Lower lobe of right lung (tissue), 2 donors: Measurements from ENCODE around the gene ZNG1A. TPM values are rescaled to one million over a fixed set of nuclear protein-coding genes. Genes with fewer than 3 reads are reported as not detected.
"Not testable (repeated sequence)": the region's sequence is repeated elsewhere in the genome, so short reads cannot be mapped to it uniquely, and the experiment has no call there.

Source experiments
- ATAC-seq, 2 donors: fragments of 200-7000 bp; cut with Tn5 transposase; one replicate each; pipeline ENCODE4 v1.9.1; 2020 to 2022; ENCODE audit warnings: mild to moderate bottlenecking in 2 of 2, moderate library complexity in 2 of 2
- DNase-seq: peaks from one replicate; pipeline ENCODE4 v3.0.0-alpha.2; 2020
- H3K27ac ChIP-seq: fragments of 200-600 bp; one replicate; pipeline ENCODE4 v1.8.0; 2022
- H3K27me3 ChIP-seq: fragments of 200-600 bp; one replicate; pipeline ENCODE4 v1.8.0; 2022; ENCODE audit warnings: low read depth
- H3K36me3 ChIP-seq: fragments of 200-600 bp; one replicate; pipeline ENCODE4 v1.8.0; 2022; ENCODE audit warnings: mild to moderate bottlenecking
- H3K4me1 ChIP-seq: fragments of 200-600 bp; one replicate; pipeline ENCODE4 v1.8.0; 2022
- H3K4me3 ChIP-seq: fragments of 200-600 bp; one replicate; pipeline ENCODE4 v1.8.0; 2022; ENCODE audit warnings: mild to moderate bottlenecking
- H3K9me3 ChIP-seq: fragments of 200-600 bp; one replicate; pipeline ENCODE4 v1.8.0; 2022
- intact Hi-C: fragments of 100-400 bp; cut with DNase I; formaldehyde crosslinking; loops from one replicate; pipeline ENCODE4 v1.11.0; 2022
- long read RNA-seq: library from polyadenylated mRNA; unstranded; transcript quantifications from one replicate; pipeline ENCODE4 v2.0.0, GENCODE V29; 2021
- total RNA-seq: library from RNA; stranded (reverse); fragmentation: NEBNext Ultra II Directional; extraction: Animal tissue kit (Norgen Biotek cat#: 25700); gene quantifications from one replicate; pipeline ENCODE4 v1.2.1, GENCODE V29; 2021
- TF ChIP-seq, protein P1 (sequence below): fragments of 200-600 bp; IDR thresholded peaks from one replicate; pipeline ENCODE4 v1.8.0; 2022; ENCODE audit warnings: antibody characterized with exemption, mild to moderate bottlenecking
- donor health status: DM: no; HTN: yes; CAD: no; lungs with severe emphysema.

Gene ZNG1A
- total RNA-seq = 28.4 TPM
- long read RNA-seq, transcript CBWD1-202 (15 exons, 1,706 nt) = major isoform, 22 of 47 reads
- long read RNA-seq, transcript CBWD1-201 (16 exons, 1,771 nt) = minor isoform, 11 of 47 reads
- long read RNA-seq, partial matches to known transcripts = 1 of 47 reads
- long read RNA-seq, other reads (novel, unspliced or antisense) = 10 of 47 reads

DNA sequence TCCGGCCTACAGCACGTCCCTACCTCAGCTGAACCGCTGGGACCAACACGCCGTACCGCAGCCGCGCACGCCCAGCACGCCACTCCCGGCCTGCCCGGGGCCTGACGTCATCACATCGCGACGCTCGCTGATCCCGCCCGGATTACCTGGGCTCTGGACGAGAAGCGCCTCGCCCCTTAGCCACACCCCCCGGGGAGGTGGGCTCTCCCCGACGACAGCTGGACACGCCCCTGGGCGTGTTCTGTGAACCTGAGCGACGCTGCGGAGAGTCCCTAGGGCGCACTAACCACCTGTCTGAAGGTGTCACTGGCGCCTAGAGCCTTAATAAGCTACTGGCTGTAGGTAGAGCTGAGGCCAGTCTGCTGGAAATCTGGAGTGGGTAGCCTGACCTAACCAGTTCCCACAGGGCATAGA, at the start of gene ZNG1A:
TSS of gene ZNG1A (minus strand) at position 87 of the 414 bp plus-strand sequence. CDS start 87 bp downstream, outside the sequence.
- H3K27ac ChIP-seq, ATAC-seq, H3K9me3 ChIP-seq, DNase-seq, H3K4me1 ChIP-seq, intact Hi-C loops, H3K27me3 ChIP-seq, H3K36me3 ChIP-seq: not testable (repeated sequence)
- peak within 1 kb of the TSS; percentile 36 for H3K4me3 ChIP-seq

DNA sequence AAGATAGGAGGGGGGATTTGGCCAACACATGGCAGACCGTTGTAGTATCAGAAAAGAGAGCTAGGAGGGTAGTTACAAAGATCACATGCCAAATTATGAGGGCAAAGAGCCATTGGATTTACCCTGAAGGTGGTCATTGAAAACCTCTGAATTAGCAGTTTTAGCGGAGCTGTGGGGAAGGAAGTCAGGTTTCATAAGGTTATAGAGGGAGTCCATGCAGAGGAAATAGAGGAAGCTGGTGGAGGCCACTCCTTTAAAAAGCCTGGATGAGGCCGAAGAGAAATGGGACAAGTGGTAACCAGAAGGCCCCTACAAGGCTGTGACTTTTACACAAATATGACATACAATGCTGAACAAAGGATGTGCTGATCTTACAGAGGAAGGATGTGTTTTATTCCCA, 49.0 kb upstream of the ZNG1A start:
- Histone ChIP-seq H3K9me3 (peaks cover 4% of the 10 kb centered on the region), H3K36me3 (no peaks in the 10 kb centered on the region), H3K4me3 (no peak overlapping the region), H3K4me1 (peaks cover 22% of the 10 kb centered on the region), H3K27me3 (no peaks in the 10 kb centered on the region), H3K27ac (no peak overlapping the region)
- TF ChIP-seq, protein P1, sequence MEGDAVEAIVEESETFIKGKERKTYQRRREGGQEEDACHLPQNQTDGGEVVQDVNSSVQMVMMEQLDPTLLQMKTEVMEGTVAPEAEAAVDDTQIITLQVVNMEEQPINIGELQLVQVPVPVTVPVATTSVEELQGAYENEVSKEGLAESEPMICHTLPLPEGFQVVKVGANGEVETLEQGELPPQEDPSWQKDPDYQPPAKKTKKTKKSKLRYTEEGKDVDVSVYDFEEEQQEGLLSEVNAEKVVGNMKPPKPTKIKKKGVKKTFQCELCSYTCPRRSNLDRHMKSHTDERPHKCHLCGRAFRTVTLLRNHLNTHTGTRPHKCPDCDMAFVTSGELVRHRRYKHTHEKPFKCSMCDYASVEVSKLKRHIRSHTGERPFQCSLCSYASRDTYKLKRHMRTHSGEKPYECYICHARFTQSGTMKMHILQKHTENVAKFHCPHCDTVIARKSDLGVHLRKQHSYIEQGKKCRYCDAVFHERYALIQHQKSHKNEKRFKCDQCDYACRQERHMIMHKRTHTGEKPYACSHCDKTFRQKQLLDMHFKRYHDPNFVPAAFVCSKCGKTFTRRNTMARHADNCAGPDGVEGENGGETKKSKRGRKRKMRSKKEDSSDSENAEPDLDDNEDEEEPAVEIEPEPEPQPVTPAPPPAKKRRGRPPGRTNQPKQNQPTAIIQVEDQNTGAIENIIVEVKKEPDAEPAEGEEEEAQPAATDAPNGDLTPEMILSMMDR = no peak
- intact Hi-C loops = no loop called here
- DNase-seq = no peak
- peak; percentile 70 to 77 for ATAC-seq

DNA sequence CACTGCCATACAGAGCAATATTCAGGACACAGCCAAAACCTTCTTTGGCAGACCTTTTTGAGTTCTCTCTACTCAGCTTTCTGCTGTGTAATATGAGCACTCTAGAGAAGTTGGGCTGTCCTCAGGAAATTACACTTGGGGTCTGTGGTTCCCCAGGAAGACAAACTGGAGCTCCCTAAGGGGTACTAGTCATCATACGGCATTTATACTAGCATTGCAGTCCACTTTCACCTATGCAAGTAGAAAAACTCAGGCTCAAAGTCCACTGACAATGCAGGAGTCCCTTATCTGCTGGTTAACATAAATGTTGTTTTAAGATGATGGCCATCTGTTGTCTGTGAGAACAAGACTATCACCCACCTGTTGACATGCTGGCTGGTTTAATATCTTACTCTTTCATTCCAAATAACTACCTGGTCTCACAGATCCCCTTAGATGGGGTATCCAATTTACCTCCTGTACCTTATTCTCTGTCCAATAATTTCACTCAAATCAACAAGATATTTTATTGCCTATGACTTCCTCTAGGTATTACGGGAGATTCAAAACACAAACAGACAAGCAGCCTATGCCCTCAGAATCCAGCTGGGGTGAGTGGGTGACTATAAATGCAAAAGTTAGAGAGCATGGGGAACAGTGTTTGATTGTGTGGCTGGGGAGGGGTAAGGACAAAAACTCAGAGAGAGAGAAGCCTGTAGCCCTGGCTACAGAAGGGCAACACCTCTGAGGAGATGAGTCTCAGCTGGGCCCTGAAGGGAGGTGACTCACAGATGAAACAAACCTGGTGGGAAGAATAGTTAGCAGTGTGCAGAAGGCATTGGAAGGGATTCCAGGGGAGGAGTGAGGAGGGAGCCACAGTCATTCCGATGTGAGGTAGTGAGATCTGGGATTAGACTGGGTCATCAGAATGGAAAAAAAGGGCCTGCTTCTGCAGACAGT, 46.0 kb upstream of the ZNG1A start:
- H3K4me3 ChIP-seq = no peak overlapping the region
- no peaks in the 10 kb centered on the region for H3K27me3 ChIP-seq
- H3K9me3 ChIP-seq = peaks cover 4% of the 10 kb centered on the region
- no peak overlapping the region for H3K27ac ChIP-seq
- ATAC-seq (no peak), DNase-seq (no peak)
- intact Hi-C loops = no loop called here
- TF ChIP-seq, protein P1 = no peak
- H3K4me1 ChIP-seq = peaks cover 45% of the 10 kb centered on the region
- no peaks in the 10 kb centered on the region for H3K36me3 ChIP-seq

DNA sequence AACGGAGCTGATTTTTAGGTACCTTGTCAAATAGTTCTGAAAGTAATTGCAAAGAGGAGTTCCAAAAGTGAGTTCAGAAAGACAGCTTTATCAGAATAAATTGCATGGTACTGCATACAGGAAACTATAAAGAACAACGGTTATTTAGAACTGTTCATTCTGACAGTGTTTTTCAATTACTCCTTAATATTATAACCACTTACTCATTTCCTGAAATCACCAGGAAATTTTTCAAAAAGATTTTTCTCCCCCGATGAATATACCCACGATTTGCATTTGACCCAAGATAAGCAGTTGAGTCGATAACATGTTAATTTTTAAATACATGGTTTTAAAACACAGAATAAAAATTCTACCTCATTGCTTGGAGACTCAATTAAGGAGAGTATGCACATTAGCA, 45.2 kb upstream of the ZNG1A start:
- peaks cover 45% of the 10 kb centered on the region for H3K4me1 ChIP-seq
- H3K27ac ChIP-seq = no peak overlapping the region
- H3K27me3 ChIP-seq = no peaks in the 10 kb centered on the region
- intact Hi-C loops = no loop called here
- TF ChIP-seq, protein P1 = no peak
- ATAC-seq (no peak), DNase-seq (no peak)
- peaks cover 4% of the 10 kb centered on the region for H3K9me3 ChIP-seq
- H3K4me3 ChIP-seq = no peak overlapping the region
- no peaks in the 10 kb centered on the region for H3K36me3 ChIP-seq

DNA sequence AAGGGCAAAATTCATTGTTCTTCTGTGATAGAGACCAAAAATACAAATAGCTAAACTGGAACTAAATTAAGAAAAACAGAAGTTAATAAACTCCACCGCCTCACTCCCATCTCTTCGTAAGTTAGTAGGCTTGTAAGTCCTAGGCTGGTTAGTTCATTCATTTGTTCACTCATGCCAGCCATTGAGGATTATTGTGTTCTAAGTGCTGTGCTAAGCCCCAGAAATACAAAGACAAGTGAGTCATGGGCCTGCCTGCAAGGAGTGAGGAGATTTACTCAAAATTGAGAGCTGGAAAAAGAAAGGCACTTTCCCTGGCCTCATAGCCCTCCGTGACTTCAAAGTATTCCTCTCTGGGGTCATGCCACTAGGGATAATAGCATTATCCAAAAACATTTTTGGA, 44.3 kb upstream of the ZNG1A start:
- DNase-seq (no peak), ATAC-seq (no peak)
- Histone ChIP-seq H3K4me1 (peaks cover 48% of the 10 kb centered on the region), H3K36me3 (no peaks in the 10 kb centered on the region), H3K4me3 (no peak overlapping the region), H3K27ac (no peak overlapping the region), H3K27me3 (no peaks in the 10 kb centered on the region), H3K9me3 (no peaks in the 10 kb centered on the region)
- TF ChIP-seq, protein P1 = no peak
- intact Hi-C loops = no loop called here
